ENCODE measurements around the gene CHRNA1. TPM values are rescaled to one million over a fixed set of nuclear protein-coding genes. Genes with fewer than 3 reads are reported as not detected.
"Not testable (repeated sequence)": the region's sequence is repeated elsewhere in the genome, so short reads cannot be mapped to it uniquely, and the experiment has no call there.

CHRNA1 gene
- total RNA-seq, 1 donor from 2014 or later: not detected

DNA sequence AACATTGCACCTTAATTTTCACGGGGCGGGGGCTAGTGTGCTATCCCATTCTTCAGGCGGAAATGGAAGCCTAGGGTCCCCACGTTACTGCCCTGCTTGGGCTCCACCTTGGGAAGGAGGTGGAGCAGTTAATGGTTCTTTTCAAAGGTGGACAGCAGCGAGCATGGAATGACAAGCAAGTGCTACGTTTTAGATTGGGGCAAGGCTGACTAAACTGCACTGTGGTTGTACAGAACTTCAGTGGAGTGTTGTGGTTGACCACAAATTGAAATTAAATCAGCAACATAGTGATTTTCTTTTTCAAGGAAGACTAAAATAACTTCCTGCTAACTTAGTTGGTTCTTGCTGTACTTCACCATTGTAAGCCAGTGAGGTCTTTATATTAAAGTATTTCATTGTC lies 47.0 kb downstream of the CHRNA1 start:
- no peak for DNase-seq (ENCODE audit: low spot score)

DNA sequence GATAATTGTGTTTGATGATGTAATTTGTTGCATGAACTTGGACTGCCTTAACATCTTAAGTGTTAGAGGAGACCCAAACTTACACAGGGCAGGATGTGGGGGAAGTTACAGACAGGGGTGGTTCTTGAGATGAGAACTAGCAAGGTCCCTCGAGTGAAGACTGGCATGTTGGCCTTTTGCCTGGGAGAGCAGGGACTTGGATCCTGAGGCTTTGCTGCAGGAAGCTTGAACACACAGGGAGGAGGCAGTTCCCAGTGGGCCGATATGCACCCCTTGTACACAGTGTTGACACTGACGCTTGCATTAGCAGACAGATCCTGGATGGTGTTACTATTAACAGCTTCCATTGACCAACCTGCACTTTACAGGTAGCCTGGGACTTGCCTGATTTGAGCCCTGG lies 47.5 kb downstream of the CHRNA1 start:
- DNase-seq (ENCODE audit: low spot score): no peak

GRCh38 chr2:174713686-174714085 lies 50.6 kb downstream of the CHRNA1 start:
- no peak for DNase-seq (ENCODE audit: low spot score)

DNA sequence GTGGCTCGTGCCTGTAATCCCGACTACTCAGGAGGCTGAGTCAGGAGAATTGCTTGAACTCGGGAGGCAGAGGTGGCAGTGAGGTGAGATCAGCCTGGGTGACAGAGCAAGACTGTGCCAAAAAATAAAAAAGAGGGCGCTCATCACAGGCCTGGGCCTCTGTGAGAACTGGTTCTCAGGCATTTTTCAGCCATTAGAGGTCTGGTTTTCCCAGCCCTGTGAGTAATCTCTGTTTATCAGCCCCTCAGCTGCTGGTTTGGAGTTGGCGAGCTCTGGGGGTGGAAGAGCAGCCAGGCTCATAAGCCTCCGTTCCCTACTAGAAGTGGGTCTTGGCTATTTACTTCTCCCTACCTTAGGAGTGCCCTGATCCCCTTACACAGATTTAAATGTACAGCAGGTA lies 53.1 kb downstream of the CHRNA1 start:
- DNase-seq (ENCODE audit: low spot score): no peak

- DNase-seq (ENCODE audit: low spot score): not testable (repeated sequence)
Observed at GRCh38 chr2:174709416-174710004, 54.8 kb downstream of the CHRNA1 start.

DNA sequence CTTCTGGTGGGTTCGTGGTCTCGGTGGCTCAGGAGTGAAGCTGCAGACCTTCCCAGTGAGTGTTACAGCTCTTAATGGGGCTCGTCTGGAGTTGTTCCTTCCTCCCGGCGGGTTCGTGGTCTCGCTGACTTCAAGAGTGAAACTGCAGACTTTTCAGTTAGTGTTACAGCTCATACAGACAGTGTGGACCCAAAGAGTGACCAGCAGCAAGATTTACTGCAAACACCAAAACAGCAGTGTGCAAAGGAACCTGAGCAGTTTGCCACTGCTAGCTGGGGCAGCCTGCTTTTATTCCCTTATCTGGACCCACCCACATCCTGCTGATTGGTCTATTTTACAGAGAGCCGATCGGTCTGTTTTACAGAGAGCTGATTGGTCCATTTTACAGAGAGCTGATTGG lies 55.6 kb downstream of the CHRNA1 start:
- no peak for DNase-seq (ENCODE audit: low spot score)

GRCh38 chr2:174705321-174705720 lies 59.0 kb downstream of the CHRNA1 start:
- no peak for DNase-seq (ENCODE audit: low spot score)

DNA sequence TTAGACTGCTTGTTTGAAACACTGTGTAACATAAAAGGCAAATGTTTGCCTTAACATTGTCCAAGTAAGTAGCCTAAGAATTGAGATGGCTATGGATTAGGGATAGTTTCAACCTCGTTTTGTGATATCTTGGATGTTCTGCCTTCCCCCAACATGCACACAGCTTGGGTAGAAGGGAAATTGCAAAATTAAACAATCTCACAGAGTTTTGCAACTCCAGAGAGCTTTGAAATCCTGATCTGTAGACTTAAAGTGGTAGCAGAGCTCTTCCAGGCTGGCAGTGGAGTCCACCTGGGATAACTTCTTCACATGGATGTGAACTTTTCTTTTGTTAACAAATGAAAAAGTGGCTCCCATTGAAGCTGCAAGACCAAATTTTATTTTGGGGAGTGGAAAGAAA lies 59.6 kb downstream of the CHRNA1 start:
- DNase-seq (ENCODE audit: low spot score): no peak

DNA sequence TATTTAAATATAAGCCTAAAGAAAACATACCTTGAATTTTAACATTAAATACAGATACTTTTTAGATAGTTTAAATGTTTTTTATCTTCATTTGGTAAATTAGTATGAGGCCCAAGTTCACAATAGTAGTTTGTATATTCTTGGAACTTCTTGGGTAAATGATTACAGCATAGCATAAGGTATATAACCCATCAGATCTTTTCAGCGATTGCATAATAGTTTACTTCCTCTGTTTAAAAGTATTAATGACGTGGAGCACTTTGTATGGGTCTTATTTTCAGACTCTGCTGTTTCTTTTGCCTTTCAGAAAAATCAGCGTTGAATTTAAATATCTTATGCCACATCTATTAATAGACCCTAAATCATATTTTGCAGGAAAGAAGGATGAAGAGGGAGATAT lies 60.2 kb downstream of the CHRNA1 start:
- DNase-seq (ENCODE audit: low spot score): no peak

DNA sequence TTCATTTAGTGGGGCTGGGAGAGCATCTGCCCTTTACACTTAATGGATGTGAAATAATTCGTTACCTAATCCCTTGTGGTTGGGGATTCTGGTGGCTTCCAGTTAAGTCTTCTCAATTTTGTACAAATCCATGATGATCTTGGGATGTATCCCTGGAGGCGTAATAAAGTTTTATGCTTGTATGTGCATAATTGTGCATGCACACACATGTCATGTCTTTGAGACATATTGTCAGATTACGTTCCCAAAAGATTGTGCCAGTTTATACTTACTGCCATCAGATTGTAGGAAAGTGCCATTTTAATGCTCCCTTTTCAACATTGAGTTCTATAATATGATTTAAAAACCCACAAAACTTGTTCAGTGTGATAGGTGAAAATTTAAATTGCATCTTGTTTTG lies 60.8 kb downstream of the CHRNA1 start:
- DNase-seq (ENCODE audit: low spot score): no peak

- no peak for DNase-seq (ENCODE audit: low spot score)
Observed at GRCh38 chr2:174702541-174702940, 61.7 kb downstream of the CHRNA1 start.

- peak; percentile 34 for DNase-seq (ENCODE audit: low spot score)
Observed at GRCh38 chr2:174699993-174700766, 64.1 kb downstream of the CHRNA1 start.

Other genes starting within 250 kb of the CHRNA1 start
- 64.9 TPM for gene WIPF1, start 166.7 kb downstream of the CHRNA1 start, total RNA-seq
- gene CHN1, start 240.9 kb upstream of the CHRNA1 start, total RNA-seq: 15.3 TPM